ENCODE results near the gene RBMS1.

Gene RBMS1

DNA sequence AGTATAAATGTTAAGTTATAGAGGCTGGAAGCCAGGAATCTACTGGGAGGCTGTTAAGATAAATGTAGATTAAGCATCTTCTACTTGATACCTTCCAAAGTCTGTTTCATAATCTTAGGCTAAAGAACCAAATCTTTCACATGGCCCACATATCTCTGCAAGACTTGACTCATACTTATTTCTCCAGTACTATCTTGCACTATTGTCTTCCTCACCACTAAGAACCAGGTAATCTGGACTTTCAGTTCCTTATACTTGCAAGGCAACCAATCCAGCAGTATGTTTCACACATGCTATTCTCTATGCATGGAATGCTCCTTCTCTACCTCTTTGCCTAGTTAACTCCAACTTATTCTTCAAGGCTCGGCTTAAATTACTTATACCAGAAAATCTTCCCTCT, 62.2 kb downstream of the RBMS1 start:
- DNase-seq (ENCODE audit: low read depth) = no peak
- no peak overlapping the region for H3K4me3 ChIP-seq (ENCODE audit: low read depth, low read length)
- no peak for TF ChIP-seq CTCF (IDR thresholded peaks at IDR 0.05; ENCODE audit: control insufficient read depth, extremely low read depth, insufficient read depth)

GRCh38 chr2:160430001-160430344, 63.6 kb downstream of the RBMS1 start:
- TF ChIP-seq CTCF (IDR thresholded peaks at IDR 0.05; ENCODE audit: control insufficient read depth, extremely low read depth, insufficient read depth) = no peak
- no peak overlapping the region for H3K4me3 ChIP-seq (ENCODE audit: low read depth, low read length)
- no peak for DNase-seq (ENCODE audit: low read depth)

GRCh38 chr2:160429248-160430000, 64.2 kb downstream of the RBMS1 start:
- peak; percentile 37 for TF ChIP-seq CTCF (IDR thresholded peaks at IDR 0.05; ENCODE audit: control insufficient read depth, extremely low read depth, insufficient read depth)
- DNase-seq (ENCODE audit: low read depth) = peak; percentile 32
- H3K4me3 ChIP-seq (ENCODE audit: low read depth, low read length) = no peak overlapping the region

DNA sequence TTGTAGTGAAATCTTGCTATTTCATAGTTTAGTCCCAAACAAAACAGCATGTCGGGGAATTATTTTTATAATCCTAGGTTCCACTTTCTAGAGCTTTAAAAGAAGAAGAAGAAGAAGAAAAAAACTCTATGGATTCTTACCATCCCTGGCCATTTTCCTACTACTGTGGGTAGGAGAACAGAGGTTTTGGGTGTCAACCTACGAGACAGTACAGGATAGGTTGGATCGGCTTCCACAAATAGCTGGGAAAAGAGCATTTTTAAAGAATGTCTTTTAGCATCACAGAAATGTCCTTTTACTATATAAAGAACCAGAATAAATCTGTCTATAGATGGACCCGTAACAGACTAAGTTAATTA, 65.2 kb downstream of the RBMS1 start:
- no peak overlapping the region for H3K4me3 ChIP-seq (ENCODE audit: low read depth, low read length)
- no peak for TF ChIP-seq CTCF (IDR thresholded peaks at IDR 0.05; ENCODE audit: control insufficient read depth, extremely low read depth, insufficient read depth)
- no peak for DNase-seq (ENCODE audit: low read depth)

- H3K4me3 ChIP-seq (ENCODE audit: low read depth, low read length) = no peak overlapping the region
- no peak for DNase-seq (ENCODE audit: low read depth)
- no peak for TF ChIP-seq CTCF (IDR thresholded peaks at IDR 0.05; ENCODE audit: control insufficient read depth, extremely low read depth, insufficient read depth)
Measured at GRCh38 chr2:160427629-160428404, 65.8 kb downstream of the RBMS1 start.

DNA sequence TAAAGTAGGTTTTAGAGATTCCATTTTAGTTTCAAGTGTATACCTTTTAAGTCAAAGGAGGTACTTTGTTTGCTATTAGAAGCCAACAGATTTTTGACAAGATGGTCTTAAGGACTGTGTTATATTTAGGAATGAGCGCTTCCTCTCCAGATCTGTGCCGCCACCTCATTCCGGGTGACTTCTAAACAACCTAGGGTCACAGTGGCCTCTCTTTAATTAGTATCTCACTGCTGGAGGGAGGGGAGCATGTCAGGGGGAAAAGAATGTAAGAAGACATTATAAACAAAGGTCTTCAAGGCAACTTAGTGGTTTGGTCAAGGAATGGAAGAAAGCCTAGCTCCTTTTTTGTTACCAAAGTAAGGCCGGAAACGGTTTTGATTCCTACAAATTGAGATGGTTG, 67.0 kb downstream of the RBMS1 start:
- H3K4me3 ChIP-seq (ENCODE audit: low read depth, low read length) = no peak overlapping the region
- no peak for TF ChIP-seq CTCF (IDR thresholded peaks at IDR 0.05; ENCODE audit: control insufficient read depth, extremely low read depth, insufficient read depth)
- DNase-seq (ENCODE audit: low read depth) = no peak

Measured in LNCaP clone FGC (cell line).